GM12875 (cell line): ENCODE results near the gene RBX1.
"Not testable (repeated sequence)": the region's sequence is repeated elsewhere in the genome, so short reads cannot be mapped to it uniquely, and the experiment has no call there.

Experiments
- H3K4me3 ChIP-seq: one replicate; pipeline ENCODE4 v1.5.1; 2011; ENCODE audit warnings: low read depth, low read length, control low read depth
- CTCF ChIP-seq: IDR thresholded peaks from 2 replicates; pipeline ENCODE4 v1.5.1; 2011; ENCODE audit warnings: low read depth, mild to moderate bottlenecking, control low read depth, inconsistent platforms, low read length, moderate library complexity, borderline replicate concordance; ENCODE audit not compliant: insufficient read depth

The RBX1 gene

GRCh38 chr22:41001722-41002122, 50.5 kb downstream of the RBX1 start:
- no peak overlapping the region for H3K4me3 ChIP-seq
- no peak for TF ChIP-seq CTCF

- not testable (repeated sequence) for H3K4me3 ChIP-seq
Observed at GRCh38 chr22:41002386-41002785, 51.2 kb downstream of the RBX1 start.

- H3K4me3 ChIP-seq = no peak overlapping the region
- no peak for TF ChIP-seq CTCF
Observed at GRCh38 chr22:41003066-41003465, 51.9 kb downstream of the RBX1 start.

- no peak for TF ChIP-seq CTCF
- no peak overlapping the region for H3K4me3 ChIP-seq
Observed at GRCh38 chr22:41003976-41004375, 52.8 kb downstream of the RBX1 start.

- TF ChIP-seq CTCF = no peak
- no peak overlapping the region for H3K4me3 ChIP-seq
Observed at GRCh38 chr22:41009222-41009948, 58.2 kb downstream of the RBX1 start.

- no peak overlapping the region for H3K4me3 ChIP-seq
- TF ChIP-seq CTCF = no peak
Observed at GRCh38 chr22:41015003-41015402, 63.8 kb downstream of the RBX1 start.

- no peak for TF ChIP-seq CTCF
- H3K4me3 ChIP-seq = peak overlapping the region; percentile 60
Observed at GRCh38 chr22:41021061-41021612, 70.0 kb downstream of the RBX1 start.
